IMR-90 (cell line): Measurements from ENCODE around the gene RBBP8NL. TPM values are rescaled to one million over a fixed set of nuclear protein-coding genes. Genes with fewer than 3 reads are reported as not detected.

Experiments
- ATAC-seq: fragments of 200-7000 bp; cut with Tn5 transposase; 2 replicates; pipeline ENCODE4 v1.9.1; 2020; ENCODE audit warnings: low read depth, mild to moderate bottlenecking, moderate library complexity
- BruUV-seq: library from RNA; stranded (reverse); fragments of 400-500 nt; replicated peaks from 2 replicates; lab custom pipeline; 2021; lab: Mats Ljungman, UMichigan
- CTCF ChIA-PET: fragments of 300-600 bp; formaldehyde crosslinking; extraction: SDS; loops from one replicate; lab custom pipeline; 2021; ENCODE audit warnings: antibody characterized with exemption; lab: Yijun Ruan, JAX
- POLR2A ChIA-PET: fragments of 300-600 bp; sonication (Branson Sonifier 250); formaldehyde crosslinking; loops from one replicate; lab custom pipeline; 2022; ENCODE audit warnings: antibody characterized with exemption; ENCODE audit not compliant: unreplicated experiment; lab: Charles Lee
- DNase-seq: peaks from one replicate; pipeline ENCODE4 v3.0.0; 2013
- H2AFZ ChIP-seq: replicated peaks from 2 replicates; pipeline ENCODE3; 2013; ENCODE audit warnings: low read length, mild to moderate bottlenecking; ENCODE audit not compliant: poor library complexity
- H2AK5ac ChIP-seq: 2 replicates; pipeline ENCODE4 v1.6.1; 2013; ENCODE audit warnings: low read depth, low read length, inconsistent platforms
- H2AK9ac ChIP-seq: replicated peaks from 2 replicates; pipeline ENCODE3; 2013; ENCODE audit warnings: mild to moderate bottlenecking, low read depth, low read length, moderate library complexity; ENCODE audit not compliant: poor library complexity
- H2BK120ac ChIP-seq: 2 replicates; pipeline ENCODE4 v1.6.1; 2013; ENCODE audit warnings: low read depth, low read length, inconsistent platforms
- H2BK15ac ChIP-seq: 3 replicates; pipeline ENCODE4 v1.6.1; 2013; ENCODE audit warnings: low read depth, low read length, inconsistent platforms
- H2BK20ac ChIP-seq: 2 replicates; pipeline ENCODE4 v1.6.1; 2013; ENCODE audit warnings: low read depth, mild to moderate bottlenecking, inconsistent platforms, low read length, moderate library complexity
- H2BK5ac ChIP-seq: 2 replicates; pipeline ENCODE4 v1.6.1; 2013; ENCODE audit warnings: mild to moderate bottlenecking, low read depth, low read length, inconsistent platforms; ENCODE audit not compliant: poor library complexity, severe bottlenecking
- H3K14ac ChIP-seq: replicated peaks from 2 replicates; pipeline ENCODE4 v1.6.1; 2013; ENCODE audit warnings: low read depth, low read length, inconsistent platforms
- H3K18ac ChIP-seq: 2 replicates; pipeline ENCODE4 v1.6.1; 2013; ENCODE audit warnings: low read depth, low read length, control low read depth
- H3K23ac ChIP-seq: 2 replicates; pipeline ENCODE4 v1.6.1; 2013; ENCODE audit warnings: low read depth, low read length, inconsistent platforms
- H3K27ac ChIP-seq: 2 replicates; pipeline ENCODE4 v1.5.1; 2013; ENCODE audit warnings: mild to moderate bottlenecking, control low read depth, low read length; ENCODE audit not compliant: insufficient read depth
- H3K27me3 ChIP-seq: 2 replicates; pipeline ENCODE4 v1.6.1; 2013; ENCODE audit warnings: low read length; ENCODE audit not compliant: control insufficient read depth, insufficient read depth
- H3K36me3 ChIP-seq: 2 replicates; pipeline ENCODE4 v1.6.1; 2013; ENCODE audit warnings: low read length, mixed read lengths; ENCODE audit not compliant: control insufficient read depth, insufficient read depth
- H3K4ac ChIP-seq: 2 replicates; pipeline ENCODE4 v1.6.1; 2013; ENCODE audit warnings: low read depth, low read length, inconsistent platforms
- H3K4me1 ChIP-seq: 2 replicates; pipeline ENCODE4 v1.6.1; 2013; ENCODE audit warnings: low read length, mixed read lengths; ENCODE audit not compliant: control insufficient read depth, insufficient read depth
- H3K4me2 ChIP-seq: 2 replicates; pipeline ENCODE4 v1.6.1; 2013; ENCODE audit warnings: low read depth, mild to moderate bottlenecking, control low read depth, low read length, moderate library complexity
- H3K4me3 ChIP-seq: 2 replicates; pipeline ENCODE4 v1.5.1; 2013; ENCODE audit warnings: low read depth, mild to moderate bottlenecking, control low read depth, low read length, moderate library complexity; ENCODE audit not compliant: insufficient read depth
- H3K56ac ChIP-seq: 2 replicates; pipeline ENCODE4 v1.6.1; 2013; ENCODE audit warnings: low read length, inconsistent platforms; ENCODE audit not compliant: insufficient read depth; ENCODE audit errors: extremely low read depth
- H3K79me1 ChIP-seq, 2 experiments: 2 replicates each; pipeline ENCODE4 v1.6.1; 2013; ENCODE audit warnings: low read length in 2 of 2, inconsistent platforms in 1 of 2, low read depth in 1 of 2
- H3K9ac ChIP-seq: 2 replicates; pipeline ENCODE4 v1.6.1; 2013; ENCODE audit warnings: low read depth, low read length, control low read depth
- H3K9me1 ChIP-seq: 2 replicates; pipeline ENCODE4 v1.6.1; 2013; ENCODE audit warnings: low read length, inconsistent platforms; ENCODE audit not compliant: insufficient read depth
- H3K9me3 ChIP-seq: 2 replicates; pipeline ENCODE4 v1.6.1; 2013; ENCODE audit warnings: low read length; ENCODE audit not compliant: control insufficient read depth, insufficient read depth
- H4K20me1 ChIP-seq: 2 replicates; pipeline ENCODE4 v1.6.1; 2013; ENCODE audit warnings: low read length, inconsistent platforms; ENCODE audit not compliant: insufficient read depth
- H4K5ac ChIP-seq: 2 replicates; pipeline ENCODE4 v1.6.1; 2013; ENCODE audit warnings: mild to moderate bottlenecking, low read depth, low read length, control low read depth
- H4K8ac ChIP-seq, 2 experiments: 2 replicates each; pipeline ENCODE4 v1.6.1; 2013; ENCODE audit warnings: low read depth in 2 of 2, low read length in 2 of 2, control low read depth in 1 of 2, inconsistent platforms in 1 of 2
- H4K91ac ChIP-seq: 2 replicates; pipeline ENCODE4 v1.6.1; 2013; ENCODE audit warnings: low read depth, low read length, inconsistent platforms; ENCODE audit not compliant: insufficient read depth
- BHLHE40 ChIP-seq: fragments of 150-350 bp; IDR thresholded peaks from 2 replicates; pipeline ENCODE4 v1.6.1; 2016; ENCODE audit warnings: mild to moderate bottlenecking, low read depth, low read length
- CEBPB ChIP-seq: IDR thresholded peaks from 2 replicates; pipeline ENCODE4 v1.6.1; 2012; ENCODE audit warnings: low read depth, low read length, improper control_type of control experiment
- CHD1 ChIP-seq: IDR thresholded peaks from 2 replicates; pipeline ENCODE4 v1.6.1; 2012; ENCODE audit warnings: low read depth, low read length, improper control_type of control experiment
- FOS ChIP-seq: fragments of 150-350 bp; IDR thresholded peaks from 2 replicates; pipeline ENCODE4 v1.6.1; 2016; ENCODE audit warnings: low read depth, low read length
- MAFK ChIP-seq: IDR thresholded peaks from 2 replicates; pipeline ENCODE4 v1.6.1; 2012; ENCODE audit warnings: low read depth, low read length, improper control_type of control experiment
- MAZ ChIP-seq: IDR thresholded peaks from 2 replicates; pipeline ENCODE4 v1.6.1; 2012; ENCODE audit warnings: low read depth, mild to moderate bottlenecking, low read length, improper control_type of control experiment, moderate library complexity, borderline replicate concordance
- MXI1 ChIP-seq: IDR thresholded peaks from 2 replicates; pipeline ENCODE4 v1.6.1; 2012; ENCODE audit warnings: low read depth, mild to moderate bottlenecking, low read length, moderate library complexity, borderline replicate concordance
- NFE2L2 ChIP-seq: fragments of 150-350 bp; IDR thresholded peaks from 2 replicates; pipeline ENCODE4 v1.6.1; 2016; ENCODE audit warnings: low read depth, mild to moderate bottlenecking, low read length
- POLR2A ChIP-seq: IDR thresholded peaks from 2 replicates; pipeline ENCODE4 v1.6.1; 2012; ENCODE audit warnings: mild to moderate bottlenecking, low read depth, low read length
- RAD21 ChIP-seq: IDR thresholded peaks from 2 replicates; pipeline ENCODE4 v1.6.1; 2012; ENCODE audit warnings: low read length, improper control_type of control experiment
- RCOR1 ChIP-seq: IDR thresholded peaks from 2 replicates; pipeline ENCODE4 v1.6.1; 2012; ENCODE audit warnings: mild to moderate bottlenecking, low read length, improper control_type of control experiment; ENCODE audit not compliant: insufficient replicate concordance
- RFX5 ChIP-seq: IDR thresholded peaks from 2 replicates; pipeline ENCODE4 v1.8.0; 2012; ENCODE audit warnings: low read depth, mild to moderate bottlenecking, low read length, moderate library complexity
- SMC3 ChIP-seq: fragments of 150-350 bp; IDR thresholded peaks from 2 replicates; pipeline ENCODE4 v1.6.1; 2016; ENCODE audit warnings: low read depth, mild to moderate bottlenecking, antibody characterized with exemption, low read length, moderate library complexity
- WGBS, 2 experiments: methylation state at CpG; one replicate each; pipeline versions ENCODE4 v1.1.5 to v1.1.7; 2013; ENCODE audit warnings: missing lambda C conversion rate in 2 of 2; ENCODE audit not compliant: insufficient read length in 1 of 2; ENCODE audit errors: extremely low coverage in 2 of 2; 5-methylcytosine and 5-hydroxymethylcytosine counted together
- dilution Hi-C: fragments of 300-500 bp; cut with HindIII; formaldehyde crosslinking; loops from one replicate; pipeline ENCODE4 v1.14.3; 2018; ENCODE audit warnings: low sequenced_read_pairs; ENCODE audit not compliant: unreplicated experiment
- in situ Hi-C: fragments of 300-500 bp; cut with MboI; formaldehyde crosslinking; loops from 3 replicates; pipeline ENCODE4 v1.14.3; 2019; ENCODE audit warnings: low sequenced_read_pairs, inconsistent platforms, mixed read lengths
- intact Hi-C: fragments of 100-400 bp; cut with micrococcal nuclease; formaldehyde crosslinking; loops from 2 replicates; pipeline ENCODE4 v1.10.0; 2022
- polyA plus RNA-seq, 3 experiments: library from polyadenylated mRNA; depleted of rRNA; stranded (reverse); fragments of >200 nt; gene quantifications; 2 replicates each; pipeline ENCODE4 v1.2.3, GENCODE V29; 2012; ENCODE audit warnings: low replicate concordance in 1 of 3
- total RNA-seq: library from RNA; depleted of rRNA; stranded (reverse); fragments of >200 nt; gene quantifications from 2 replicates; pipeline ENCODE4 v1.2.3, GENCODE V29; 2012
- TF ChIP-seq, protein P1 (sequence below): conservative IDR thresholded peaks from 2 replicates; pipeline ENCODE4 v1.5.1; 2012; ENCODE audit warnings: mild to moderate bottlenecking, low read depth, low read length, improper control_type of control experiment
- TF ChIP-seq, protein P2 (sequence below): fragments of 150-350 bp; IDR thresholded peaks from 2 replicates; pipeline ENCODE4 v1.6.1; 2016; ENCODE audit warnings: low read depth, mild to moderate bottlenecking, low read length, moderate library complexity, borderline replicate concordance

The RBBP8NL gene
- total and polyA plus RNA-seq, 2 of the 4 experiments (the other 2 are of a cell fraction) = not detected

DNA sequence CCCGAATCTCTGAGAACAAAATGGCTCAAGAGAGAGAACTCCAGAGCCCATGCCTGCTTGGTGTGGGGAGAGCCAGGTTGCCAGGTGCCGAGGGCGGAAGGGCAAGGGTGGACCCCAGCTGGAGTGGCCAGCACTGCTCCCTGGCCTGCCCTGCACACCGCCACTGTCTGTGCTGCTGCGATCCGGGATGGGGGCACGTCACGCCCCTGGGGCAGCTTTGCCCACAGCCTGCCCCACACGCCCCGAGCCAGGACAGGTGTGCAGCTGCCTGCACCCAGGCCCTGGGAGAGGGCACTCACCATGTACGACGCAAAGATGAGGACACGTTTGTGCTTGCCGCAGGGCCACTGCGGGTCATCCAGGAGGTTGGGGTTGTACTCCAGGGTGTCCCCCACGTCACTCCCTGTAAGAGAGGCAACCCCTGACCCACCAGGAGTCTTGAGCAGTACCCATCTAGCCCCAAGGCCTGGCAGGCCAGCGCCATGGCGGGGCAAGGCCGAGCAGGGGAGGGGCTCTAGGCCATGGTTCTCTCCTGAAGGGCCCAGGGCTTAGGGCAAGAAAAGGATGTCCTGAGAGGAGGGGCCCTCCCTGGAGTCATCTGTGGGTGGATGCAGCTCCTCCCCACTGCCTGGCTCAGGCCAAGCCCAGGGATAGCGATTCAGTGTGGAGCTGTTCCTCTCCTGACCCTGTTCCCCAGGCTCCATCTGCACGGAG, 34.6 kb downstream of the RBBP8NL start:
- H3K4me2 ChIP-seq = no peak overlapping the region
- H4K5ac ChIP-seq = no peak overlapping the region
- H2BK5ac ChIP-seq = no peak overlapping the region
- H3K14ac ChIP-seq = no peak overlapping the region
- H3K9ac ChIP-seq = no peak overlapping the region
- no peak overlapping the region for H2AK9ac ChIP-seq
- no peaks in the 10 kb centered on the region for H3K9me3 ChIP-seq
- no peak overlapping the region for H3K4me3 ChIP-seq
- no peak overlapping the region for H2AFZ ChIP-seq
- no peak overlapping the region for H2BK120ac ChIP-seq
- peaks cover 42% of the 10 kb centered on the region for H4K20me1 ChIP-seq
- in situ Hi-C loops = loop anchor here (25.0 kb wide), 1 partner anchor 380 kb away; no protein-coding TSS in a partner anchor
- ATAC-seq (no peak; the same call in 1 of the 2 replicates), DNase-seq (no peak)
- intact Hi-C loops = no loop called here
- H2BK20ac ChIP-seq = no peak overlapping the region
- H3K4me1 ChIP-seq = peaks cover 3% of the 10 kb centered on the region
- H3K27ac ChIP-seq = no peak overlapping the region
- H3K56ac ChIP-seq = no peak overlapping the region
- H3K79me1 ChIP-seq = peaks cover 24 to 38% of the 10 kb centered on the region in 2 experiments
- H4K91ac ChIP-seq = no peak overlapping the region
- no peak overlapping the region for H3K4ac ChIP-seq
- H3K9me1 ChIP-seq = 0 out of 2 replicates have a peak, but pooled peaks cover 8% of the 10 kb centered on the region
- dilution Hi-C loops = loop anchor here (25.0 kb wide), 1 partner anchor 105 kb away; no protein-coding TSS in a partner anchor
- 89% methylated on average over 8 of the region's 21 CpGs; no CpG with 5 or more reads in 1 of the 2 experiments for WGBS, 2 experiments
- H2AK5ac ChIP-seq = no peak overlapping the region
- peaks cover 51% of the 10 kb centered on the region for H3K36me3 ChIP-seq
- BruUV-seq = no TSS peak
- H3K27me3 ChIP-seq = no peaks in the 10 kb centered on the region
- no peak overlapping the region for H3K23ac ChIP-seq
- H2BK15ac ChIP-seq = no peak overlapping the region
- CTCF ChIA-PET = no interaction called here
- H3K18ac ChIP-seq = no peak overlapping the region
- H4K8ac ChIP-seq = no peak overlapping the region
- POLR2A ChIA-PET = no interaction called here
- TF ChIP-seq RCOR1 = no peak
- TF ChIP-seq MXI1 = no peak
- TF ChIP-seq MAFK = no peak
- TF ChIP-seq CHD1 = no peak
- no peak for TF ChIP-seq BHLHE40
- no peak for TF ChIP-seq FOS
- TF ChIP-seq SMC3 = no peak
- TF ChIP-seq CEBPB = no peak
- TF ChIP-seq RFX5 = no peak
- TF ChIP-seq NFE2L2 = no peak
- TF ChIP-seq, protein P1, sequence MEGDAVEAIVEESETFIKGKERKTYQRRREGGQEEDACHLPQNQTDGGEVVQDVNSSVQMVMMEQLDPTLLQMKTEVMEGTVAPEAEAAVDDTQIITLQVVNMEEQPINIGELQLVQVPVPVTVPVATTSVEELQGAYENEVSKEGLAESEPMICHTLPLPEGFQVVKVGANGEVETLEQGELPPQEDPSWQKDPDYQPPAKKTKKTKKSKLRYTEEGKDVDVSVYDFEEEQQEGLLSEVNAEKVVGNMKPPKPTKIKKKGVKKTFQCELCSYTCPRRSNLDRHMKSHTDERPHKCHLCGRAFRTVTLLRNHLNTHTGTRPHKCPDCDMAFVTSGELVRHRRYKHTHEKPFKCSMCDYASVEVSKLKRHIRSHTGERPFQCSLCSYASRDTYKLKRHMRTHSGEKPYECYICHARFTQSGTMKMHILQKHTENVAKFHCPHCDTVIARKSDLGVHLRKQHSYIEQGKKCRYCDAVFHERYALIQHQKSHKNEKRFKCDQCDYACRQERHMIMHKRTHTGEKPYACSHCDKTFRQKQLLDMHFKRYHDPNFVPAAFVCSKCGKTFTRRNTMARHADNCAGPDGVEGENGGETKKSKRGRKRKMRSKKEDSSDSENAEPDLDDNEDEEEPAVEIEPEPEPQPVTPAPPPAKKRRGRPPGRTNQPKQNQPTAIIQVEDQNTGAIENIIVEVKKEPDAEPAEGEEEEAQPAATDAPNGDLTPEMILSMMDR = no peak
- TF ChIP-seq POLR2A = no peak
- no peak for TF ChIP-seq RAD21
- TF ChIP-seq, protein P2, sequence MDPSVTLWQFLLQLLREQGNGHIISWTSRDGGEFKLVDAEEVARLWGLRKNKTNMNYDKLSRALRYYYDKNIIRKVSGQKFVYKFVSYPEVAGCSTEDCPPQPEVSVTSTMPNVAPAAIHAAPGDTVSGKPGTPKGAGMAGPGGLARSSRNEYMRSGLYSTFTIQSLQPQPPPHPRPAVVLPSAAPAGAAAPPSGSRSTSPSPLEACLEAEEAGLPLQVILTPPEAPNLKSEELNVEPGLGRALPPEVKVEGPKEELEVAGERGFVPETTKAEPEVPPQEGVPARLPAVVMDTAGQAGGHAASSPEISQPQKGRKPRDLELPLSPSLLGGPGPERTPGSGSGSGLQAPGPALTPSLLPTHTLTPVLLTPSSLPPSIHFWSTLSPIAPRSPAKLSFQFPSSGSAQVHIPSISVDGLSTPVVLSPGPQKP = no peak
- TF ChIP-seq MAZ = no peak
